ENCODE results near the gene HAAO.
A peak's percentile ranks its signal among the peaks of the same experiment; 100 is the strongest.

HAAO gene

DNA sequence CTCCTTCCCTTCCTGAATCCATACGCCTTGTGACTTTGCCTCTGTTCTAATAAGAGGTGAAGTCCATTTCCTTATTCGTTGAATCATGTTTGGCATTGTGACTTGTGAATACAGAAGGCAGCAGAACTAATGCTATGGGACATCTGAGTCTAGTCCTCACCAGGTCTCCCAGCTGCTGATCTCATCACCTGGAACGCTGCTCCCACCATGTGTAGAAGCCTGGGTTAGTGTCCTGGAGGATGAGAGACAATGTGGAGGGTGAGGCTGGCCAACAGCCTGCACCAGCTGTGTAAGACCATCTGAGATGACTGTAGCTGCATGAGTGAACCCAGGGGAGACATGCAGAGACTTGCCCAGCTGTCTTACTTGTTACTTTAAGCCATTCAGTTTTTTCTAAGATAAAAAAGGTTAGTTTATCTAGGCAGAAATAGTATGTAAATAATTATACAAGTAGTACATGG lies 3.5 kb upstream of the HAAO start:
- Histone ChIP-seq H3K4me3 (ENCODE audit: low read length) (no peak overlapping the region; the same call in 1 of the 2 replicates), H4K20me1 (ENCODE audit: control insufficient read depth, insufficient read depth, low read depth, low read length) (no peaks in the 10 kb centered on the region)

GRCh38 chr2:42795275-42795674 lies 2.9 kb upstream of the HAAO start:
- no peaks in the 10 kb centered on the region for H3K9me3 ChIP-seq (ENCODE audit: control insufficient read depth, insufficient read depth, low read length)
- no peaks in the 10 kb centered on the region for H4K20me1 ChIP-seq (ENCODE audit: control insufficient read depth, insufficient read depth, low read depth, low read length)
- no peaks in the 10 kb centered on the region for H3K79me2 ChIP-seq (ENCODE audit: control insufficient read depth, low read length)
- peak overlapping the region; percentile 55 for H3K4me2 ChIP-seq (ENCODE audit: low read length)
- H3K27ac ChIP-seq (ENCODE audit: low read depth, low read length) = peak overlapping the region; percentile 55
- H3F3A ChIP-seq (ENCODE audit: control insufficient read depth, insufficient read depth) = peaks cover 3% of the 10 kb centered on the region; the same call in 1 of the 2 replicates
- no peaks in the 10 kb centered on the region for H3K9me2 ChIP-seq (replicated peaks; ENCODE audit: control insufficient read depth, low read length)
- no peaks in the 10 kb centered on the region for H3K36me3 ChIP-seq (ENCODE audit: control insufficient read depth, low read length)
- H3K4me1 ChIP-seq (ENCODE audit: control insufficient read depth, low read length) = peaks cover 48% of the 10 kb centered on the region
- peaks cover 31% of the 10 kb centered on the region for H3K27me3 ChIP-seq (ENCODE audit: control insufficient read depth, low read length)
- no peak overlapping the region for H3K4me3 ChIP-seq (ENCODE audit: low read length)
- no peak for TF ChIP-seq CTCF (IDR thresholded peaks at IDR 0.05; ENCODE audit: low read depth, low read length, poor library complexity, severe bottlenecking)
- no peak for TF ChIP-seq EZH2phosphoT487 (IDR thresholded peaks at IDR 0.05; ENCODE audit: borderline replicate concordance, low read length)

More for the DNA sequence above, 3.5 kb upstream of the HAAO start:
- Histone ChIP-seq H3K27me3 (ENCODE audit: control insufficient read depth, low read length) (peaks cover 31% of the 10 kb centered on the region), H3K4me1 (ENCODE audit: control insufficient read depth, low read length) (peaks cover 48% of the 10 kb centered on the region), H3F3A (ENCODE audit: control insufficient read depth, insufficient read depth) (peaks cover 3% of the 10 kb centered on the region; the same call in 1 of the 2 replicates), H3K9me3 (ENCODE audit: control insufficient read depth, insufficient read depth, low read length) (no peaks in the 10 kb centered on the region), H3K9me2 (replicated peaks; ENCODE audit: control insufficient read depth, low read length) (no peaks in the 10 kb centered on the region), H3K79me2 (ENCODE audit: control insufficient read depth, low read length) (no peaks in the 10 kb centered on the region), H3K36me3 (ENCODE audit: control insufficient read depth, low read length) (no peaks in the 10 kb centered on the region), H3K4me2 (ENCODE audit: low read length) (peak overlapping the region; percentile 55), H3K27ac (ENCODE audit: low read depth, low read length) (peak overlapping the region; percentile 55)
- TF ChIP-seq EZH2phosphoT487 (IDR thresholded peaks at IDR 0.05; ENCODE audit: borderline replicate concordance, low read length) (no peak), CTCF (IDR thresholded peaks at IDR 0.05; ENCODE audit: low read depth, low read length, poor library complexity, severe bottlenecking) (no peak)

DNA sequence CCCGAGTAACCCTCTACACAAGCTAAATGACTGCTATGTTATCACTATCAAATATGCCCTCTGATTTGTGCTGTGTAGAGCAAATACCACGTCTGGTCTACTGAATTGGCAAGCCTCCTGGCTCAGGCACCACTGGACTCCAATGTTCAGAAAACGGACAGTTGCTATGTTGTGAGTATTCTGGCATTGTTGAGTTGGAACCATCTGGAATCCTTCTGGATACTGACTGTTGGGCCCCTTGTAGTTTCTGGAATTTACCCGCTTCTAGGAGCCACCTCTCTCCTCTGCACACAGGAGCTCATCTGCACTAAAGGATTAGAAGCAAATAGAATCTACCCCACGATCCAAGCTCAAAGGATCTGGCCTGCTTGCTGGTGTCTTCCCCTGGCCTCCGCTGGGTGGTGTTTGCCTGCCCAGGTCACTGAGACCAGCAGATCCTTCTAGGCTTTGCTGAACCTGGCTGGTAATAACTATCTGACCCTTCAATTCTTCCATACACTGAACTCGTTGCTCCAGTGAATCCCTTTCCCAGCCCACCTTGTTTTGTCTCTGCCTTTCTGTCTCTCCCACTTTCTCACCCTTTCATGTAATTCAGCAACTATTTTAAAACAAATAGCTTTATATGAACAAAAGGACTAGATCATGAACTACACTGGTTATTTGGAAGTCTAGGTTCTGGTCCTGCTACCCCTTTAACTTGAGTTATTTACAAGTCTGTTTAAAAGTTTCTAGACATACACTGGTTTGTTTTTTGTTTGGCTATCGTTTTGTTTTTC lies 2.1 kb upstream of the HAAO start:
- Histone ChIP-seq H3K4me1 (ENCODE audit: control insufficient read depth, low read length) (peaks cover 48% of the 10 kb centered on the region), H3K27me3 (ENCODE audit: control insufficient read depth, low read length) (peaks cover 31% of the 10 kb centered on the region), H3K36me3 (ENCODE audit: control insufficient read depth, low read length) (no peaks in the 10 kb centered on the region), H4K20me1 (ENCODE audit: control insufficient read depth, insufficient read depth, low read depth, low read length) (no peaks in the 10 kb centered on the region), H3K27ac (ENCODE audit: low read depth, low read length) (no peak overlapping the region), H3K9me2 (replicated peaks; ENCODE audit: control insufficient read depth, low read length) (no peaks in the 10 kb centered on the region), H3K9me3 (ENCODE audit: control insufficient read depth, insufficient read depth, low read length) (no peaks in the 10 kb centered on the region), H3F3A (ENCODE audit: control insufficient read depth, insufficient read depth) (peaks cover 3% of the 10 kb centered on the region; the same call in 1 of the 2 replicates), H3K4me3 (ENCODE audit: low read length) (no peak overlapping the region), H3K4me2 (ENCODE audit: low read length) (no peak overlapping the region), H3K79me2 (ENCODE audit: control insufficient read depth, low read length) (no peaks in the 10 kb centered on the region)
- no peak for TF ChIP-seq CTCF (IDR thresholded peaks at IDR 0.05; ENCODE audit: low read depth, low read length, poor library complexity, severe bottlenecking)
- TF ChIP-seq EZH2phosphoT487 (IDR thresholded peaks at IDR 0.05; ENCODE audit: borderline replicate concordance, low read length) = no peak
